SU-DHL-6 (cell line): ENCODE data around the gene FGFR2.

Experiments
- H2AFZ ChIP-seq: fragments of 200-600 bp; sonication (generic); 2 replicates; pipeline ENCODE4 v1.6.1; 2014; ENCODE audit warnings: low read depth, mild to moderate bottlenecking, moderate library complexity, mixed read lengths, antibody characterized with exemption, low read length; ENCODE audit not compliant: severe bottlenecking
- H3F3A ChIP-seq: fragments of 200-600 bp; shearing (Covaris generic); 2 replicates; pipeline ENCODE4 v1.6.0; 2016; ENCODE audit warnings: antibody characterized with exemption, mild to moderate bottlenecking; ENCODE audit not compliant: insufficient read depth
- H3K27ac ChIP-seq: fragments of 200-600 bp; sonication (generic); 2 replicates; pipeline ENCODE4 v1.5.1; 2016; ENCODE audit warnings: low read depth, mild to moderate bottlenecking, low read length, moderate library complexity, mixed read lengths
- H3K27me3 ChIP-seq: fragments of 200-600 bp; sonication (generic), shearing (Covaris generic); 2 replicates; pipeline ENCODE4 v1.6.0; 2014; ENCODE audit warnings: mild to moderate bottlenecking, low read length
- H3K36me3 ChIP-seq: fragments of 200-600 bp; sonication (generic); 2 replicates; pipeline ENCODE4 v1.6.1; 2014; ENCODE audit warnings: mild to moderate bottlenecking, low read length, mixed read lengths
- H3K4me2 ChIP-seq: fragments of 300-600, 200-600 bp; shearing (Covaris generic), sonication (generic); 2 replicates; pipeline ENCODE4 v1.6.0; 2014; ENCODE audit warnings: low read length, low read depth, mild to moderate bottlenecking; ENCODE audit not compliant: poor library complexity, severe bottlenecking
- H3K4me3 ChIP-seq: fragments of 200-600 bp; sonication (generic); 2 replicates; pipeline ENCODE4 v1.5.1; 2014; ENCODE audit warnings: antibody characterized with exemption, low read length, mild to moderate bottlenecking, mixed read lengths; ENCODE audit not compliant: insufficient read depth, poor library complexity, severe bottlenecking
- H3K79me2 ChIP-seq: fragments of 200-600 bp; sonication (generic); 2 replicates; pipeline ENCODE4 v1.6.1; 2014; ENCODE audit warnings: mild to moderate bottlenecking, low read length, moderate library complexity; ENCODE audit not compliant: insufficient read depth
- H3K9ac ChIP-seq: fragments of 200-600 bp; sonication (generic); 2 replicates; pipeline ENCODE4 v1.7.0; 2014; ENCODE audit warnings: mild to moderate bottlenecking, low read length
- H3K9me2 ChIP-seq: fragments of 200-600 bp; sonication (generic); replicated peaks from 2 replicates; pipeline ENCODE4 v1.6.1; 2014; ENCODE audit warnings: low read length; ENCODE audit not compliant: insufficient read depth
- H3K9me3 ChIP-seq: fragments of 200-600 bp; sonication (generic); 2 replicates; pipeline ENCODE4 v1.6.1; 2014; ENCODE audit warnings: low read length, mixed read lengths; ENCODE audit not compliant: insufficient read depth
- H4K20me1 ChIP-seq: fragments of 200-600 bp; sonication (generic); 2 replicates; pipeline ENCODE4 v1.6.1; 2014; ENCODE audit warnings: low read depth, mild to moderate bottlenecking, antibody characterized with exemption, low read length, moderate library complexity, mixed read lengths
- EZH2phosphoT487 ChIP-seq: fragments of 200-600 bp; sonication (generic), shearing (Covaris generic); conservative IDR thresholded peaks from 2 replicates; pipeline ENCODE4 v1.6.1; 2018; ENCODE audit warnings: mild to moderate bottlenecking, antibody characterized with exemption, low read length, moderate library complexity, mixed read lengths
- TF ChIP-seq, protein P1 (sequence below): fragments of 200-600 bp; sonication (generic); IDR thresholded peaks from one replicate; pipeline ENCODE4 v1.5.1; 2017; ENCODE audit warnings: antibody characterized with exemption, mild to moderate bottlenecking, low read length, moderate library complexity; ENCODE audit not compliant: insufficient read depth, poor library complexity, severe bottlenecking

The FGFR2 gene

DNA sequence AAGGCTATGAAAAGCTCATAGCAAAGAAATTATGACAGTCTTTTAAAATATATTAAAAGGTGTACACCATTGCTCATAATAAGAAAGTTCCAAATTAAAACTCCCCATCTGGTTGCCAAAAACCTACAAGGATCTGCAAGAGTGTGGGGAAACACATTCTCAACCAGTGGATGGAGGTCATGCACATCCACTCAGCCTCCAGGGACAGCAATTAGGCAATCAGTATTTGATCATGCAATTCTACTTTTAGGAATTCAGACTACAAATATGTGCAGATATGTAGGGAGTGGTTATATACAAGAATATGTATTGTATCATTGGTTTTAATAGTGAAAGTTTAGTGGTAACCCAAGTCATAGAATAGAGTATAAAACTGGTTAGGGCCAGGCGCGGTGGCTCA, 157.8 kb downstream of the FGFR2 start:
- no peaks in the 10 kb centered on the region for H4K20me1 ChIP-seq
- no peak for TF ChIP-seq EZH2phosphoT487
- TF ChIP-seq, protein P1, sequence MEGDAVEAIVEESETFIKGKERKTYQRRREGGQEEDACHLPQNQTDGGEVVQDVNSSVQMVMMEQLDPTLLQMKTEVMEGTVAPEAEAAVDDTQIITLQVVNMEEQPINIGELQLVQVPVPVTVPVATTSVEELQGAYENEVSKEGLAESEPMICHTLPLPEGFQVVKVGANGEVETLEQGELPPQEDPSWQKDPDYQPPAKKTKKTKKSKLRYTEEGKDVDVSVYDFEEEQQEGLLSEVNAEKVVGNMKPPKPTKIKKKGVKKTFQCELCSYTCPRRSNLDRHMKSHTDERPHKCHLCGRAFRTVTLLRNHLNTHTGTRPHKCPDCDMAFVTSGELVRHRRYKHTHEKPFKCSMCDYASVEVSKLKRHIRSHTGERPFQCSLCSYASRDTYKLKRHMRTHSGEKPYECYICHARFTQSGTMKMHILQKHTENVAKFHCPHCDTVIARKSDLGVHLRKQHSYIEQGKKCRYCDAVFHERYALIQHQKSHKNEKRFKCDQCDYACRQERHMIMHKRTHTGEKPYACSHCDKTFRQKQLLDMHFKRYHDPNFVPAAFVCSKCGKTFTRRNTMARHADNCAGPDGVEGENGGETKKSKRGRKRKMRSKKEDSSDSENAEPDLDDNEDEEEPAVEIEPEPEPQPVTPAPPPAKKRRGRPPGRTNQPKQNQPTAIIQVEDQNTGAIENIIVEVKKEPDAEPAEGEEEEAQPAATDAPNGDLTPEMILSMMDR, result no peak
- no peak overlapping the region for H3K27ac ChIP-seq
- no peaks in the 10 kb centered on the region for H3K36me3 ChIP-seq
- no peaks in the 10 kb centered on the region for H3K9me3 ChIP-seq
- H3K27me3 ChIP-seq, result no peaks in the 10 kb centered on the region
- no peaks in the 10 kb centered on the region for H3K79me2 ChIP-seq
- H3K4me3 ChIP-seq, result no peak overlapping the region
- H3K4me2 ChIP-seq, result no peak overlapping the region
- H3K9me2 ChIP-seq, result no peaks in the 10 kb centered on the region
- H2AFZ ChIP-seq, result no peak overlapping the region
- no peaks in the 10 kb centered on the region for H3F3A ChIP-seq
- no peak overlapping the region for H3K9ac ChIP-seq

DNA sequence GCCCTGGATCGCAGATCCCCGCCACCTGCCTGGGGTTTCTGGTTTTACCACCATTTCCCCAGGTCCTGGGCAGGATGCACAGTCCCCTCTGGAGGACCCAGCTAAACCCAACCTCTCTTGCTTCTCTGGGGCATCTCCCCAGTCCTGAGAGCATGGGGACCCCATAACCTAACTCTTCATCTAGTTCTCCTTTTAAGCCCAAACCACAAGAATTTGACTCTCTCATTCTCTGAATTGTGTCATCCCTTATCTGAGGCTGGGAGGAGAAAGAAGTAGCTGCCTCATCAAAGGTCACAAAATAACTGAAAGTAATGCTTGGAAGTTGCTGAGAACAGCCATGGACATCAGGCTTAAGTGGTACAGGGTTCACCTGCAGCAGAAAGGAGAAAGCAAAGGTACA, 159.9 kb downstream of the FGFR2 start:
- Histone ChIP-seq H3K9me3 (no peaks in the 10 kb centered on the region), H3K4me2 (no peak overlapping the region), H3K9me2 (no peaks in the 10 kb centered on the region), H4K20me1 (no peaks in the 10 kb centered on the region), H3K27ac (no peak overlapping the region), H3F3A (no peaks in the 10 kb centered on the region), H3K9ac (no peak overlapping the region), H2AFZ (no peak overlapping the region), H3K79me2 (no peaks in the 10 kb centered on the region), H3K4me3 (no peak overlapping the region), H3K36me3 (no peaks in the 10 kb centered on the region), H3K27me3 (no peaks in the 10 kb centered on the region)
- no peak for TF ChIP-seq EZH2phosphoT487
- TF ChIP-seq, protein P1, result no peak

DNA sequence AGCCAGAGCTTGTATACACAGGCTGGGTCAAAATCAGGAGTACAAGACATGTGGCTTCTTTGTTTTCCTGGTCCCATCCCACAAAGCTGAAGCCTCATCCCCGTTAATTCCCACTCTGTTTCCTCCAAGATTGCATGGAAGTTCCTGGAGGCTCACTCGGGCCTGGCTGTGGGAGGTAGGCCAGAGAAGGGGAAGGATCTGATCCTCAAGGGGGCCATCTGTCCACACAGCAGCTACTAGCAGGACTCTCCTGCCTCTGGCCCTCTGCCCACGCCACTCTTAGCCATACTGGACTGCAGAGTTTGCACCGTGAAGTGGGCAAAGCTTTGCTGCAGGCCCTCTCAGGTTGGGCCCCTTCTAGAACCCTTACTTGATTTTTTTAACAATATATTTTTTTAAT, 160.6 kb downstream of the FGFR2 start:
- H4K20me1 ChIP-seq, result no peaks in the 10 kb centered on the region
- no peak overlapping the region for H3K27ac ChIP-seq
- no peaks in the 10 kb centered on the region for H3K27me3 ChIP-seq
- H3K9me2 ChIP-seq, result no peaks in the 10 kb centered on the region
- H3K79me2 ChIP-seq, result no peaks in the 10 kb centered on the region
- no peak overlapping the region for H2AFZ ChIP-seq
- H3F3A ChIP-seq, result no peaks in the 10 kb centered on the region
- H3K9me3 ChIP-seq, result no peaks in the 10 kb centered on the region
- H3K36me3 ChIP-seq, result no peaks in the 10 kb centered on the region
- TF ChIP-seq, protein P1, result no peak
- TF ChIP-seq EZH2phosphoT487, result no peak
- H3K9ac ChIP-seq, result no peak overlapping the region
- H3K4me3 ChIP-seq, result no peak overlapping the region
- no peak overlapping the region for H3K4me2 ChIP-seq
